H1 (cell line): Measurements from ENCODE around the gene ZBTB20. TPM values are rescaled to one million over a fixed set of nuclear protein-coding genes. Genes with fewer than 3 reads are reported as not detected.

ENCODE experiments used
- PHF8 ChIP-seq: fragments of 200-600 bp; sonication (generic); conservative IDR thresholded peaks from 2 replicates; pipeline ENCODE4 v1.7.1; 2012; ENCODE audit warnings: low read depth, mild to moderate bottlenecking, inconsistent platforms, low read length, moderate library complexity
- polyA plus RNA-seq, 7 experiments: library from polyadenylated mRNA; depleted of rRNA in 3 of 7; stranded (reverse) in 5 of 7; unstranded in 2 of 7; fragments of >200 nt in 5 of 7; fragments of 200-250 nt in 2 of 7; gene quantifications; 1 replicate in 5 of 7; 2 replicates in 1 of 7; 4 replicates in 1 of 7; pipeline versions ENCODE4 v1.2.1 to v1.2.3, GENCODE V29; 2011 to 2013; ENCODE audit warnings: missing spikeins in 2 of 7, mixed read lengths in 2 of 7
- total RNA-seq: library from RNA; stranded (reverse); fragmentation: NEBNext Ultra II Directional; extraction: Animal tissue kit (Norgen Biotek cat#: 25700); gene quantifications from 2 replicates; pipeline ENCODE4 v1.2.1, GENCODE V29; 2021

The ZBTB20 gene
- total and polyA plus RNA-seq, 2 of the 8 experiments (the other 6 are each of a cell fraction or from before 2014, with no cell fraction given), result 0.35 to 1.3 TPM

DNA sequence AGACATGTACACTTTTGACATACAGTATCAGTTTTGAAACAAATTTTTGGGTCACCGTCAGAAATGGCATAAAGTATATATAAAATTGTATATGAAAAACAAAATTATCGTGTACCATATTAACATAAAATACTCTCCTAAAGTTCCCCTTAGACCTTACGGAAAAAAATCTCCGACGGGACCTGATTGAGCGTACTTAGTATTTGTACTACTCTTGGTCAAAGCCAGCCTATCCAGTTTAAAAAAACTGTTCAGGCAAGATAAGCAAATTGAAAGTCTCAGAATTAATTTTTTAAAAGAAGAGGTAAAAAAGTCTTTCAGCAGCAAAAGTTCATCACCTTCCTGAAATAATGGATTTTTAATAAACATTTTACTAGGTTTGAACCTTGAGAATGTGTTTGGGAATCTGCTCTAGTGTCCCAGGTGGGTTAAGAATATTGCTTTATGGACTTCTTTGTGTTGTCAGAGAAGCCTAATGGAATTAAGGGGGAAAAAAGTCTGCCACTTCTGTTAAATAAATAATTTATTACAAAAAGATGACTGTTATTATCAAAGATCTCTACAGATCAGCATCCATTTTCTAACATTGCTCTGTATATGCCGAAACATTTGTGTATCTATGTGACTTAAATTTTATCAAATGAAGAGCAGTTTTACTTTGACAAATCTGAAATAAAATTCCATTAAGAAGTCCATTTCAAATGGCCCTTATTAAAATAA, 48.6 kb downstream of the ZBTB20 start (continued):
- TF ChIP-seq PHF8, result no peak
